ENCODE results near the gene VWC2L. TPM values are rescaled to one million over a fixed set of nuclear protein-coding genes. Genes with fewer than 3 reads are reported as not detected.

VWC2L gene
- total RNA-seq, 1 experiment from 2014 or later: not detected

DNA sequence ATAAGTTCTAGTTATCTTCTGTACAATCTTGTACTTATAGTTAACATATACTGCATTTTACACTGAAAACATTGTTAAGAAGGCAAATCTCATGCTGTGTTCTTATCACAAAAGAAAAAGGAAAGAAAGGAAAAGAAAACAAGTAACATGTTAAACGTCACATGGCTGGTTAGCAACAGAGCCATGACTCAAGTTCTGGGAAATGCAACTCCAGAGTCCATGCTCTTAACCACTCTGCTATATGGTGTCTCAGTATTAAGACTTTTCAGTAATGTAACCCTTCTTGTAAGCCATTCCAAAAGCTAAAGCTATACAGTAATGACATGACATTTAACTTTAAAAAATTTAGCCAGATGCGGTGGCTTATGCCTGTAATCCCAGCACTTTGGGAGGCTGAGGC, 217.2 kb downstream of the VWC2L start:
- no peak overlapping the region for H3K27ac Mint-ChIP-seq
- TF ChIP-seq SMAD3 (CRISPR knock-in tag; IDR thresholded peaks at IDR 0.05; ENCODE audit: borderline replicate concordance) (no peak), FOXJ3 (CRISPR knock-in tag; IDR thresholded peaks at IDR 0.05; ENCODE audit: borderline replicate concordance) (no peak), TEAD4 (CRISPR knock-in tag; IDR thresholded peaks at IDR 0.05) (no peak), NR2C2 (CRISPR knock-in tag; IDR thresholded peaks at IDR 0.05) (no peak), PRRX2 (CRISPR knock-in tag; IDR thresholded peaks at IDR 0.05) (no peak), FOXK1 (CRISPR knock-in tag; IDR thresholded peaks at IDR 0.05) (no peak), MYBL2 (CRISPR knock-in tag; IDR thresholded peaks at IDR 0.05) (no peak), ZNF138 (CRISPR knock-in tag; conservative IDR thresholded peaks at IDR 0.05) (no peak), ZNF423 (CRISPR knock-in tag; IDR thresholded peaks at IDR 0.05) (no peak), ZNF232 (CRISPR knock-in tag; IDR thresholded peaks at IDR 0.05) (no peak), NR3C1 (CRISPR knock-in tag; conservative IDR thresholded peaks at IDR 0.05; ENCODE audit: low read depth) (no peak), ESRRA (CRISPR knock-in tag; IDR thresholded peaks at IDR 0.05; ENCODE audit: borderline replicate concordance) (no peak), RORB (CRISPR knock-in tag; IDR thresholded peaks at IDR 0.05) (no peak), TP53 (CRISPR knock-in tag; IDR thresholded peaks at IDR 0.05) (no peak)
- TF ChIP-seq, protein P1, sequence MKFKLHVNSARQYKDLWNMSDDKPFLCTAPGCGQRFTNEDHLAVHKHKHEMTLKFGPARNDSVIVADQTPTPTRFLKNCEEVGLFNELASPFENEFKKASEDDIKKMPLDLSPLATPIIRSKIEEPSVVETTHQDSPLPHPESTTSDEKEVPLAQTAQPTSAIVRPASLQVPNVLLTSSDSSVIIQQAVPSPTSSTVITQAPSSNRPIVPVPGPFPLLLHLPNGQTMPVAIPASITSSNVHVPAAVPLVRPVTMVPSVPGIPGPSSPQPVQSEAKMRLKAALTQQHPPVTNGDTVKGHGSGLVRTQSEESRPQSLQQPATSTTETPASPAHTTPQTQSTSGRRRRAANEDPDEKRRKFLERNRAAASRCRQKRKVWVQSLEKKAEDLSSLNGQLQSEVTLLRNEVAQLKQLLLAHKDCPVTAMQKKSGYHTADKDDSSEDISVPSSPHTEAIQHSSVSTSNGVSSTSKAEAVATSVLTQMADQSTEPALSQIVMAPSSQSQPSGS (CRISPR knock-in tag; IDR thresholded peaks at IDR 0.05; ENCODE audit: borderline replicate concordance, low read depth): no peak
- TF ChIP-seq, protein P2, sequence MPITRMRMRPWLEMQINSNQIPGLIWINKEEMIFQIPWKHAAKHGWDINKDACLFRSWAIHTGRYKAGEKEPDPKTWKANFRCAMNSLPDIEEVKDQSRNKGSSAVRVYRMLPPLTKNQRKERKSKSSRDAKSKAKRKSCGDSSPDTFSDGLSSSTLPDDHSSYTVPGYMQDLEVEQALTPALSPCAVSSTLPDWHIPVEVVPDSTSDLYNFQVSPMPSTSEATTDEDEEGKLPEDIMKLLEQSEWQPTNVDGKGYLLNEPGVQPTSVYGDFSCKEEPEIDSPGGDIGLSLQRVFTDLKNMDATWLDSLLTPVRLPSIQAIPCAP (CRISPR knock-in tag; IDR thresholded peaks at IDR 0.05): no peak
- TF ChIP-seq, protein P3, sequence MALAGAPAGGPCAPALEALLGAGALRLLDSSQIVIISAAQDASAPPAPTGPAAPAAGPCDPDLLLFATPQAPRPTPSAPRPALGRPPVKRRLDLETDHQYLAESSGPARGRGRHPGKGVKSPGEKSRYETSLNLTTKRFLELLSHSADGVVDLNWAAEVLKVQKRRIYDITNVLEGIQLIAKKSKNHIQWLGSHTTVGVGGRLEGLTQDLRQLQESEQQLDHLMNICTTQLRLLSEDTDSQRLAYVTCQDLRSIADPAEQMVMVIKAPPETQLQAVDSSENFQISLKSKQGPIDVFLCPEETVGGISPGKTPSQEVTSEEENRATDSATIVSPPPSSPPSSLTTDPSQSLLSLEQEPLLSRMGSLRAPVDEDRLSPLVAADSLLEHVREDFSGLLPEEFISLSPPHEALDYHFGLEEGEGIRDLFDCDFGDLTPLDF (CRISPR knock-in tag; IDR thresholded peaks at IDR 0.05): no peak
- TF ChIP-seq, protein P4, sequence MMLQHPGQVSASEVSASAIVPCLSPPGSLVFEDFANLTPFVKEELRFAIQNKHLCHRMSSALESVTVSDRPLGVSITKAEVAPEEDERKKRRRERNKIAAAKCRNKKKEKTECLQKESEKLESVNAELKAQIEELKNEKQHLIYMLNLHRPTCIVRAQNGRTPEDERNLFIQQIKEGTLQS (CRISPR knock-in tag; conservative IDR thresholded peaks at IDR 0.05): no peak
- TF ChIP-seq, protein P5, sequence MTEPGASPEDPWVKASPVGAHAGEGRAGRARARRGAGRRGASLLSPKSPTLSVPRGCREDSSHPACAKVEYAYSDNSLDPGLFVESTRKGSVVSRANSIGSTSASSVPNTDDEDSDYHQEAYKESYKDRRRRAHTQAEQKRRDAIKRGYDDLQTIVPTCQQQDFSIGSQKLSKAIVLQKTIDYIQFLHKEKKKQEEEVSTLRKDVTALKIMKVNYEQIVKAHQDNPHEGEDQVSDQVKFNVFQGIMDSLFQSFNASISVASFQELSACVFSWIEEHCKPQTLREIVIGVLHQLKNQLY (CRISPR knock-in tag; IDR thresholded peaks at IDR 0.05): no peak

More for the DNA sequence above, 217.2 kb downstream of the VWC2L start:
- Mint-ChIP-seq H3K4me3 (no peak overlapping the region), H3K36me3 (no peaks in the 10 kb centered on the region), H3K27me3 (ENCODE audit: low read depth) (no peaks in the 10 kb centered on the region), H3K9me3 (no peaks in the 10 kb centered on the region), H3K4me1 (peaks cover 3% of the 10 kb centered on the region)
- DNase-seq (ENCODE audit: low spot score) (no peak), ATAC-seq (no peak)
- POLR2A ChIA-PET: no interaction called here
- CTCF ChIA-PET: no interaction called here
